K562 (cell line): Measurements from ENCODE around the gene SAP30L. TPM values are rescaled to one million over a fixed set of nuclear protein-coding genes. Genes with fewer than 3 reads are reported as not detected.

ENCODE experiments used
- ATAC-seq: fragments of 200-7000 bp; cut with Tn5 transposase; 3 replicates; pipeline ENCODE4 v1.9.1; 2020; ENCODE audit warnings: moderate library complexity
- BruUV-seq: library from RNA; stranded (reverse); fragments of 400-500 nt; replicated peaks from 2 replicates; lab custom pipeline; 2021; lab: Mats Ljungman, UMichigan
- CTCF ChIA-PET: fragments of 300-600 bp; formaldehyde crosslinking; extraction: SDS; loops from one replicate; lab custom pipeline; 2021; ENCODE audit warnings: low intra/inter-chr PET ratio; lab: Yijun Ruan, JAX
- POLR2A ChIA-PET: fragments of 300-600, 350-650 bp; sonication (Branson Sonifier 250); formaldehyde crosslinking; extraction: SDS; loops from one replicate; lab custom pipeline; 2021; ENCODE audit warnings: antibody characterized with exemption, inconsistent platforms; lab: Yijun Ruan, JAX
- DNase-seq, 4 experiments: peaks; one replicate each; pipeline versions ENCODE4 v3.0.0 to v3.0.0-alpha.2; 2011 to 2018; ENCODE audit warnings: low spot score in 3 of 4, mixed read lengths in 3 of 4; ENCODE audit errors: extremely low read depth in 1 of 4
- FAIRE-seq: peaks from 2 replicates; lab custom pipeline; 2011; peaks lifted over from hg19 to GRCh38; lab: Jason Lieb, UNC
- H2AFZ ChIP-seq: 2 replicates; pipeline ENCODE4 v1.6.0; 2011; ENCODE audit warnings: low read depth, low read length, control low read depth, inconsistent platforms
- H3K27ac ChIP-seq: fragments of 200-600 bp; 3 replicates; pipeline ENCODE4 v1.8.0; 2011; ENCODE audit warnings: low read depth, mild to moderate bottlenecking, control low read depth, inconsistent platforms, low read length, moderate library complexity, mixed read lengths; ENCODE audit errors: extremely low read depth
- H3K27me3 ChIP-seq, 2 experiments: fragments of 300-600 bp in 1 of 2; 2 replicates in 1 of 2; 3 replicates in 1 of 2; pipeline versions ENCODE4 v1.6.0 to v1.8.0; 2011; ENCODE audit warnings: inconsistent platforms in 2 of 2, low read length in 2 of 2, mild to moderate bottlenecking in 1 of 2, mixed read lengths in 1 of 2, moderate library complexity in 1 of 2; ENCODE audit not compliant: control insufficient read depth in 2 of 2, insufficient read depth in 2 of 2
- H3K36me3 ChIP-seq: fragments of 300-600 bp; 3 replicates; pipeline ENCODE4 v1.8.0; 2011; ENCODE audit warnings: mild to moderate bottlenecking, low read length, inconsistent platforms; ENCODE audit not compliant: control insufficient read depth, insufficient read depth
- H3K4me1 ChIP-seq, 2 experiments: fragments of 200-600 bp in 1 of 2; replicated peaks in 1 of 2; 2 replicates in 1 of 2; 3 replicates in 1 of 2; pipeline versions ENCODE4 v1.5.1 to v1.8.0; 2011; ENCODE audit warnings: inconsistent platforms in 2 of 2, low read length in 2 of 2, mild to moderate bottlenecking in 1 of 2, mixed read lengths in 1 of 2, moderate library complexity in 1 of 2; ENCODE audit not compliant: control insufficient read depth in 2 of 2, insufficient read depth in 2 of 2
- H3K4me2 ChIP-seq: 2 replicates; pipeline ENCODE4 v1.6.1; 2011; ENCODE audit warnings: low read length, control low read depth, inconsistent platforms, mixed read lengths; ENCODE audit not compliant: insufficient read depth
- H3K4me3 ChIP-seq: fragments of 200-600 bp; sonication (generic), shearing (Covaris generic); 2 replicates; pipeline ENCODE4 v1.5.1; 2016; ENCODE audit warnings: control low read depth, inconsistent platforms
- H3K79me2 ChIP-seq: fragments of 200-600 bp; 3 replicates; pipeline ENCODE4 v1.8.0; 2011; ENCODE audit warnings: low read length, inconsistent platforms; ENCODE audit not compliant: control insufficient read depth, insufficient read depth
- H3K9ac ChIP-seq, 2 experiments: 2 replicates each; pipeline versions ENCODE4 v1.6.0 to v1.6.1; 2011; ENCODE audit warnings: low read depth in 2 of 2, low read length in 2 of 2, control low read depth in 1 of 2, inconsistent platforms in 1 of 2, mild to moderate bottlenecking in 1 of 2, mixed read lengths in 1 of 2; ENCODE audit not compliant: insufficient read depth in 1 of 2
- H3K9me1 ChIP-seq: one replicate; pipeline ENCODE4 v1.6.0; 2011; ENCODE audit warnings: inconsistent platforms, mild to moderate bottlenecking, low read length, moderate library complexity; ENCODE audit not compliant: control insufficient read depth, insufficient read depth
- H3K9me3 ChIP-seq: replicated peaks from 2 replicates; pipeline ENCODE4 v1.5.1; 2011; ENCODE audit warnings: low read depth, low read length, inconsistent platforms; ENCODE audit not compliant: control insufficient read depth, insufficient read depth
- H4K20me1 ChIP-seq: replicated peaks from 2 replicates; pipeline ENCODE4 v1.6.1; 2011; ENCODE audit warnings: low read length, inconsistent platforms, mixed read lengths; ENCODE audit not compliant: control insufficient read depth, insufficient read depth
- FOSL1 ChIP-seq: fragments of 200-800 bp; sonication (Bioruptor generic); conservative IDR thresholded peaks from 2 replicates; pipeline ENCODE4 v1.6.1; 2016; ENCODE audit warnings: missing genetic modification characterization, missing compliant biosample characterization
- HEY1 ChIP-seq: fragments of 250-450 bp; sonication (Bioruptor Pico); IDR thresholded peaks from 2 replicates; pipeline ENCODE4 v1.5.0; 2020; ENCODE audit warnings: mild to moderate bottlenecking, moderate library complexity, borderline replicate concordance
- ILK ChIP-seq: fragments of 450-650 bp; IDR thresholded peaks from 2 replicates; pipeline ENCODE4 v1.6.1; 2016; ENCODE audit warnings: missing genetic modification characterization, low read depth, mild to moderate bottlenecking, missing compliant biosample characterization, moderate library complexity, borderline replicate concordance
- KLF10 ChIP-seq: fragments of 250-450 bp; sonication (Bioruptor Pico); IDR thresholded peaks from 2 replicates; pipeline ENCODE4 v1.6.1; 2021; ENCODE audit warnings: matching md5 sums
- MCM5 ChIP-seq: fragments of 450-650 bp; IDR thresholded peaks from 2 replicates; pipeline ENCODE4 v1.6.1; 2016; ENCODE audit warnings: low read depth
- PTRF ChIP-seq: fragments of 450-650 bp; IDR thresholded peaks from 2 replicates; pipeline ENCODE4 v1.6.1; 2016; ENCODE audit warnings: mild to moderate bottlenecking, missing genetic modification characterization, missing compliant biosample characterization
- SIN3A ChIP-seq, 2 experiments: fragments of 150-350 bp in 1 of 2; IDR thresholded peaks; 2 replicates each; pipeline ENCODE4 v1.6.1; 2011 to 2016; ENCODE audit warnings: borderline replicate concordance in 2 of 2, low read depth in 2 of 2, low read length in 2 of 2, mild to moderate bottlenecking in 2 of 2, moderate library complexity in 2 of 2; ENCODE audit not compliant: control insufficient read depth in 1 of 2
- WHSC1 ChIP-seq: IDR thresholded peaks from one replicate; pipeline ENCODE4 v1.6.1; 2012; ENCODE audit warnings: low read length, control low read depth, inconsistent platforms
- WGBS: fragments of 100-300 bp; shearing (Covaris generic); methylation state at CpG from one replicate; pipeline ENCODE4 v1.1.6; 2016; ENCODE audit warnings: low coverage, mixed read lengths; ENCODE audit not compliant: insufficient coverage; ENCODE audit errors: missing lambda C conversion rate; 5-methylcytosine and 5-hydroxymethylcytosine counted together
- in situ Hi-C: fragments of 300-500 bp; cut with MboI; formaldehyde crosslinking; loops from 4 replicates; pipeline ENCODE4 v1.15.0; 2018; ENCODE audit warnings: inconsistent platforms, mixed read lengths
- intact Hi-C: fragments of 100-400 bp; cut with micrococcal nuclease; formaldehyde crosslinking; loops from 2 replicates; pipeline ENCODE4 v1.14.2; 2022
- polyA plus RNA-seq, 8 experiments: library from polyadenylated mRNA; depleted of rRNA in 4 of 8; stranded (reverse) in 5 of 8; unstranded in 3 of 8; fragments of >200 nt; fragmentation: Nextera tagmentation in 2 of 8; fragmentation: Illumina TruSeq in 1 of 8; extraction: Ambion mirVana in 2 of 8; extraction: Trizol in 1 of 8; gene quantifications; 2 replicates each; pipeline versions ENCODE4 v1.2.1 to v1.2.3, GENCODE V29; 2011 to 2014; ENCODE audit warnings: inconsistent platforms in 1 of 8, missing spikeins in 1 of 8
- total RNA-seq, 7 experiments: library from RNA; depleted of rRNA in 6 of 7; stranded (reverse); fragments of >200 nt in 6 of 7; fragmentation: Illumina TruSeq in 2 of 7; extraction: Trizol in 2 of 7; gene quantifications; 2 replicates each; pipeline versions ENCODE4 v1.2.1 to v1.2.3, GENCODE V29; 2011 to 2021; ENCODE audit warnings: low replicate concordance in 1 of 7
- TF ChIP-seq, protein P1 (sequence below): sonication (generic); formaldehyde crosslinking; IDR thresholded peaks from 2 replicates; pipeline ENCODE4 v1.8.0; 2023; ENCODE audit warnings: mild to moderate bottlenecking, missing genetic modification reagents
- TF ChIP-seq, protein P2 (sequence below): fragments of 250-450 bp; sonication (Bioruptor Pico); IDR thresholded peaks from 2 replicates; pipeline ENCODE4 v1.8.0; 2021; ENCODE audit warnings: borderline replicate concordance, mild to moderate bottlenecking, moderate library complexity; ENCODE audit not compliant: poor library complexity, severe bottlenecking
- TF ChIP-seq, protein P3 (sequence below): fragments of 250-450 bp; sonication (Bioruptor Pico); IDR thresholded peaks from 2 replicates; pipeline ENCODE4 v1.5.0; 2020; ENCODE audit warnings: mild to moderate bottlenecking

SAP30L gene
- total and polyA plus RNA-seq, 9 of the 15 experiments (the other 6 are each of a cell fraction or from before 2014, with no cell fraction given) = 5.1 to 33.6 (median 28.1) TPM

DNA sequence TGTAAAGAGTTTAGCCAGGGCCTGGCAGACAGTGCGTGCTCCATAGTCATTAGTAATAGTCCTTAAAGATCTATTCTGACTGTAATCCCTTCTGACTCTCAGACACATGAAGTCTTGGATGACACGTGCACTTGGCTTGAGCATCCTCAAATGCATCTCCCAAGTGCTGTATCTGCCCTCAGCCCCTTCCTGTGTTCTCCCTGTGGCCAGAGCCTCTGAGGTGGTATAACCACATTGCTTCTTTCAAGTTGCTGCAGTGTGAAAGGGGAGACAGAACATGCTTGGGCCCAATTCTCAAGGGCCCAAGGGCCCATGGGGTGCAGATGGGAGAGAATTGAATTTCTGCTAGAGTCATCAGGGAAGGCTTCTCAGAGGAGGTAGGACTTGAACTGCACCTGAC, 62.3 kb downstream of the SAP30L start (continued):
- TF ChIP-seq, protein P1, sequence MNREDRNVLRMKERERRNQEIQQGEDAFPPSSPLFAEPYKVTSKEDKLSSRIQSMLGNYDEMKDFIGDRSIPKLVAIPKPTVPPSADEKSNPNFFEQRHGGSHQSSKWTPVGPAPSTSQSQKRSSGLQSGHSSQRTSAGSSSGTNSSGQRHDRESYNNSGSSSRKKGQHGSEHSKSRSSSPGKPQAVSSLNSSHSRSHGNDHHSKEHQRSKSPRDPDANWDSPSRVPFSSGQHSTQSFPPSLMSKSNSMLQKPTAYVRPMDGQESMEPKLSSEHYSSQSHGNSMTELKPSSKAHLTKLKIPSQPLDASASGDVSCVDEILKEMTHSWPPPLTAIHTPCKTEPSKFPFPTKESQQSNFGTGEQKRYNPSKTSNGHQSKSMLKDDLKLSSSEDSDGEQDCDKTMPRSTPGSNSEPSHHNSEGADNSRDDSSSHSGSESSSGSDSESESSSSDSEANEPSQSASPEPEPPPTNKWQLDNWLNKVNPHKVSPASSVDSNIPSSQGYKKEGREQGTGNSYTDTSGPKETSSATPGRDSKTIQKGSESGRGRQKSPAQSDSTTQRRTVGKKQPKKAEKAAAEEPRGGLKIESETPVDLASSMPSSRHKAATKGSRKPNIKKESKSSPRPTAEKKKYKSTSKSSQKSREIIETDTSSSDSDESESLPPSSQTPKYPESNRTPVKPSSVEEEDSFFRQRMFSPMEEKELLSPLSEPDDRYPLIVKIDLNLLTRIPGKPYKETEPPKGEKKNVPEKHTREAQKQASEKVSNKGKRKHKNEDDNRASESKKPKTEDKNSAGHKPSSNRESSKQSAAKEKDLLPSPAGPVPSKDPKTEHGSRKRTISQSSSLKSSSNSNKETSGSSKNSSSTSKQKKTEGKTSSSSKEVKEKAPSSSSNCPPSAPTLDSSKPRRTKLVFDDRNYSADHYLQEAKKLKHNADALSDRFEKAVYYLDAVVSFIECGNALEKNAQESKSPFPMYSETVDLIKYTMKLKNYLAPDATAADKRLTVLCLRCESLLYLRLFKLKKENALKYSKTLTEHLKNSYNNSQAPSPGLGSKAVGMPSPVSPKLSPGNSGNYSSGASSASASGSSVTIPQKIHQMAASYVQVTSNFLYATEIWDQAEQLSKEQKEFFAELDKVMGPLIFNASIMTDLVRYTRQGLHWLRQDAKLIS (CRISPR knock-in tag) = no peak
- TF ChIP-seq MCM5 (no peak), KLF10 (CRISPR knock-in tag) (no peak)
- TF ChIP-seq, protein P2, sequence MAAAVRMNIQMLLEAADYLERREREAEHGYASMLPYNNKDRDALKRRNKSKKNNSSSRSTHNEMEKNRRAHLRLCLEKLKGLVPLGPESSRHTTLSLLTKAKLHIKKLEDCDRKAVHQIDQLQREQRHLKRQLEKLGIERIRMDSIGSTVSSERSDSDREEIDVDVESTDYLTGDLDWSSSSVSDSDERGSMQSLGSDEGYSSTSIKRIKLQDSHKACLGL (CRISPR knock-in tag) = no peak

DNA sequence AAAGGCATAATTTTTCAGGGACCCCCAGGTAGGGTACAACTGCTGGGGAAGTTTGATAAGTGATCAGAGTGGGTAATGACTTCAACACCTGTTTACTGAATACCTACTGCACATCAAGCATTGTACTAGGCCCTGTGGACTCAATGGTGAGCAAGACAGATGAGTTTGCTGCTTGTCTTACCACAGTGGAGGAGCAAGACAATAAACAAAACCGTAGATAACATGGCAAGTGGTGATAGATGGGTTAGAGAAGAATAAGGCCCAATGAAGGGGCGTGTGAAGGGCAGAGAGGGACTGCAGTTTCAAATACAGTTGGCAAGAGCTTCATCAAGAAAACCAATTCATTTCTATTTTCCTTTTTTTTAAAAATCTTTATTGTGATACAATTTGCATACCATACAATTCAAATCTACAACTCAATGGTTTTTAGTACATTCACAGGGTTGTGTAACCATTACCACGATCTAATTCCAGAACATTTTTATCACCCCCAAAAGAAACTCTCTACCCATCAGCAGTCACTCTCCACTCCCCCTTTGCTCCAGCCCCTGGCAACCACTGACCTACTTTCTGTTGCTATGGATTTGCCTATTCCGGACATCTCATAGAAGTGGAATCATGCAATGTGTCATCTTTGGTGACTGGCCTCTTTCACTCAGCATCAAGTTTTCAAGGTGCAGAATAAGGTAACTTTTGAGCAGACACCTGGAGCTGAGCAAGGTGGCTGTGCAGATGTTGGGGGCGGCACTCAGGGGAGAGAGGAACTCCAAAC, 64.2 kb downstream of the SAP30L start:
- Histone ChIP-seq H4K20me1 (no peaks in the 10 kb centered on the region), H3K36me3 (no peaks in the 10 kb centered on the region), H3K27ac (no peak overlapping the region), H3K9me1 (no peaks in the 10 kb centered on the region), H2AFZ (no peak overlapping the region), H3K9me3 (no peaks in the 10 kb centered on the region), H3K9ac (no peak overlapping the region), H3K79me2 (no peaks in the 10 kb centered on the region), H3K4me1 (no peaks in the 10 kb centered on the region), H3K4me3 (no peak overlapping the region), H3K27me3 (peaks cover 34 to 54% of the 10 kb centered on the region in 2 experiments), H3K4me2 (no peak overlapping the region)
- intact Hi-C loops = no loop called here
- in situ Hi-C loops = no loop called here
- FAIRE-seq (no peak), DNase-seq (no peak), ATAC-seq (no peak)
- ChIA-PET POLR2A (interaction anchor here (2.4 kb wide), 1 partner anchor 11 kb away, joined by 7 read pairs; no protein-coding TSS in a partner anchor), CTCF (no interaction called here)
- no TSS peak for BruUV-seq
- 0% methylated on average over 5 of the region's 5 CpGs for WGBS
- TF ChIP-seq FOSL1 = no peak
- TF ChIP-seq WHSC1 = no peak
- no peak for TF ChIP-seq ILK (tag)
- no peak for TF ChIP-seq PTRF (tag)
- TF ChIP-seq, protein P3, sequence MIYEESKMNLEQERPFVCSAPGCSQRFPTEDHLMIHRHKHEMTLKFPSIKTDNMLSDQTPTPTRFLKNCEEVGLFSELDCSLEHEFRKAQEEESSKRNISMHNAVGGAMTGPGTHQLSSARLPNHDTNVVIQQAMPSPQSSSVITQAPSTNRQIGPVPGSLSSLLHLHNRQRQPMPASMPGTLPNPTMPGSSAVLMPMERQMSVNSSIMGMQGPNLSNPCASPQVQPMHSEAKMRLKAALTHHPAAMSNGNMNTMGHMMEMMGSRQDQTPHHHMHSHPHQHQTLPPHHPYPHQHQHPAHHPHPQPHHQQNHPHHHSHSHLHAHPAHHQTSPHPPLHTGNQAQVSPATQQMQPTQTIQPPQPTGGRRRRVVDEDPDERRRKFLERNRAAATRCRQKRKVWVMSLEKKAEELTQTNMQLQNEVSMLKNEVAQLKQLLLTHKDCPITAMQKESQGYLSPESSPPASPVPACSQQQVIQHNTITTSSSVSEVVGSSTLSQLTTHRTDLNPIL (CRISPR knock-in tag) = no peak
- no peak for TF ChIP-seq HEY1
- TF ChIP-seq SIN3A (IDR thresholded peaks at IDR 0.05; ENCODE audit: borderline replicate concordance in 2 of 2, control insufficient read depth in 1 of 2, low read depth in 2 of 2, low read length in 2 of 2) = no peak
